ENCODE measurements around the gene PITPNM1. TPM values are rescaled to one million over a fixed set of nuclear protein-coding genes. Genes with fewer than 3 reads are reported as not detected.

Gene PITPNM1
- total RNA-seq, 1 donor from 2014 or later = 71.5 TPM

DNA sequence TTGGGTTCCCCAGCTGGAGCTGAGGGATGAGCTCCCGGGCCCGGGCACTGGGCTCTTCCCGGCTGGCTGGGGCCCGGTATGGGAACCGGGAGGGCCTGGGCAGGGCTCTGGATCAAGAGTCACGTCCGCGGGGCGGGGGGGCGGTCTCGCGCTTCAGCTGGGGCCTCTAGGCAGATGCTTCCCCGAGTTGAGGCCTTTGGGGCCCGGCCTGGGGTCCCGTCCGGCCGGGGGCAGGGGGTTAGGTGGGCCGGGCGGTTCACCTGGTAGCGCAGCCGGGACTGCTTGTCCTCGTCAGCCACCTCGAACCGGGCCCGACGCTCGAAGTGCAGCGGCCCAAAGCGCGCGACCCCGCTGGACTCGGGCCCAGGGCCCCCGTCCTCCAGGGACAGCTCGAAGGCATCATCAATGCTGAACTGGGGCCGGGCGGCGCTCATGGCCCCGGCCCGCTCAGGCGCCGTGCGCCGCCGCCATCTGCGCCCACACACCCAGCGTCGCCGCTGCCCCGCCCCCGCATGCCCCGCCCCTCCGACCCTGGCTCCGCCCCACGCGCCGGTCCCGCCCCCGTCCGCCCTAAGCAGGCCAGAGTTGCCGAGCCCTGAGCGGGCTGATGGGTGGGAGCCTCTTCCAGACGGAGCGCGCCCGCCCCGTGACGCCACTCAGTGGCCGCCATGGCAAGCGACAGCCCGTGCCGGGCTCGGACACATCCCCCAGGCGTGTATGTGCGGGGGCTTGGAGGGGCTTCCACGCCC is 36.2 kb downstream of the PITPNM1 start, which contains the start of gene TMEM134:
Gene TMEM134, minus strand, starts transcription at position 493 of the 749 bp plus-strand sequence. Its CDS starts 59 bp downstream, at position 434.
- H3K9ac ChIP-seq (ENCODE audit: low read length) = peak within 1 kb of the TSS; percentile 89
- peak within 1 kb of the TSS; percentile 57 for H3K27ac ChIP-seq (ENCODE audit: low read depth, low read length)
- Mint-ChIP-seq H3K27ac (ENCODE audit: unreplicated experiment) (peak within 1 kb of the TSS; percentile 77), H3K36me3 (ENCODE audit: low read depth, unreplicated experiment) (peaks cover 3% of the 10 kb centered on the region), H3K4me1 (ENCODE audit: low read depth, unreplicated experiment) (peaks cover 4% of the 10 kb centered on the region), H3K4me3 (ENCODE audit: unreplicated experiment) (peak within 1 kb of the TSS; percentile 89), H3K9me3 (ENCODE audit: unreplicated experiment) (no peaks in the 10 kb centered on the region), H3K27me3 (ENCODE audit: low read depth, unreplicated experiment) (no peaks in the 10 kb centered on the region)
- no peaks in the 10 kb centered on the region for H4K20me1 ChIP-seq (ENCODE audit: insufficient read depth, low read length)
- H3K4me1 ChIP-seq (ENCODE audit: insufficient read depth, low read length) = peaks cover 16% of the 10 kb centered on the region
- FAIRE-seq (no peak), DNase-seq (ENCODE audit: low read depth) (peak; percentile 77)
- H3K4me2 ChIP-seq (ENCODE audit: low read length) = peak within 1 kb of the TSS; percentile 89
- H3K36me3 ChIP-seq (ENCODE audit: insufficient read depth, low read length) = no peaks in the 10 kb centered on the region
- H3K4me3 ChIP-seq (ENCODE audit: insufficient read depth, low read depth, low read length) = peak within 1 kb of the TSS; percentile 72
- H3K79me2 ChIP-seq (ENCODE audit: insufficient read depth, low read length) = peaks cover 9% of the 10 kb centered on the region
- peak within 1 kb of the TSS; percentile 81 for H2AFZ ChIP-seq (ENCODE audit: low read depth, low read length)
- TF ChIP-seq EZH2 (IDR thresholded peaks at IDR 0.05; ENCODE audit: insufficient read depth, low read length) = no peak
- no peaks in the 10 kb centered on the region for H3K27me3 ChIP-seq (ENCODE audit: insufficient read depth, low read length)
- no peaks in the 10 kb centered on the region for H3K9me3 ChIP-seq (ENCODE audit: insufficient read depth, low read depth, low read length)

DNA sequence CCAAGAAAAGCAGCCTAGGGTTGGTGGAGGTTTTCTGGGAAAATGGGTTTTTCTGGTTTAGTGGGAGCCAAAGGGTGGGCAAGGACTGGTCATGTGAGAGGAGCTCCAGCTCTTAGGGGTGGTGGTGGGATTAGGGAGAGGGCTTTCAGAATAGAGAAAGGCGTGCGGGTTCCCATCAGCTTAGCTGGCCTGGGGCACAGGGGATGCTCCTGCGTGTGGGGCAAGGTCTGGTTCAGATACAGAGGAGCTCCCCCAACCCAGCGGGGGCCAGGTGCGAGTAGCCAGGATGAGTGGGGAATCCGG is 36.8 kb downstream of the PITPNM1 start:
- Mint-ChIP-seq H3K27ac (ENCODE audit: unreplicated experiment) (peak overlapping the region; percentile 69), H3K4me1 (ENCODE audit: low read depth, unreplicated experiment) (peaks cover 4% of the 10 kb centered on the region), H3K36me3 (ENCODE audit: low read depth, unreplicated experiment) (peaks cover 5% of the 10 kb centered on the region), H3K4me3 (ENCODE audit: unreplicated experiment) (peak overlapping the region; percentile 89), H3K27me3 (ENCODE audit: low read depth, unreplicated experiment) (no peaks in the 10 kb centered on the region), H3K9me3 (ENCODE audit: unreplicated experiment) (no peaks in the 10 kb centered on the region)
- Histone ChIP-seq H3K79me2 (ENCODE audit: insufficient read depth, low read length) (peaks cover 9% of the 10 kb centered on the region), H3K27ac (ENCODE audit: low read depth, low read length) (peak overlapping the region; percentile 50), H2AFZ (ENCODE audit: low read depth, low read length) (peak overlapping the region; percentile 78), H3K9ac (ENCODE audit: low read length) (peak overlapping the region; percentile 89), H3K4me1 (ENCODE audit: insufficient read depth, low read length) (peaks cover 16% of the 10 kb centered on the region), H3K9me3 (ENCODE audit: insufficient read depth, low read depth, low read length) (no peaks in the 10 kb centered on the region), H4K20me1 (ENCODE audit: insufficient read depth, low read length) (no peaks in the 10 kb centered on the region), H3K36me3 (ENCODE audit: insufficient read depth, low read length) (no peaks in the 10 kb centered on the region), H3K27me3 (ENCODE audit: insufficient read depth, low read length) (no peaks in the 10 kb centered on the region), H3K4me2 (ENCODE audit: low read length) (peak overlapping the region; percentile 89), H3K4me3 (ENCODE audit: insufficient read depth, low read depth, low read length) (peak overlapping the region; percentile 72)
- DNase-seq (ENCODE audit: low read depth) = no peak
- no peak for FAIRE-seq
- TF ChIP-seq EZH2 (IDR thresholded peaks at IDR 0.05; ENCODE audit: insufficient read depth, low read length) = no peak
- TF ChIP-seq, protein P1, sequence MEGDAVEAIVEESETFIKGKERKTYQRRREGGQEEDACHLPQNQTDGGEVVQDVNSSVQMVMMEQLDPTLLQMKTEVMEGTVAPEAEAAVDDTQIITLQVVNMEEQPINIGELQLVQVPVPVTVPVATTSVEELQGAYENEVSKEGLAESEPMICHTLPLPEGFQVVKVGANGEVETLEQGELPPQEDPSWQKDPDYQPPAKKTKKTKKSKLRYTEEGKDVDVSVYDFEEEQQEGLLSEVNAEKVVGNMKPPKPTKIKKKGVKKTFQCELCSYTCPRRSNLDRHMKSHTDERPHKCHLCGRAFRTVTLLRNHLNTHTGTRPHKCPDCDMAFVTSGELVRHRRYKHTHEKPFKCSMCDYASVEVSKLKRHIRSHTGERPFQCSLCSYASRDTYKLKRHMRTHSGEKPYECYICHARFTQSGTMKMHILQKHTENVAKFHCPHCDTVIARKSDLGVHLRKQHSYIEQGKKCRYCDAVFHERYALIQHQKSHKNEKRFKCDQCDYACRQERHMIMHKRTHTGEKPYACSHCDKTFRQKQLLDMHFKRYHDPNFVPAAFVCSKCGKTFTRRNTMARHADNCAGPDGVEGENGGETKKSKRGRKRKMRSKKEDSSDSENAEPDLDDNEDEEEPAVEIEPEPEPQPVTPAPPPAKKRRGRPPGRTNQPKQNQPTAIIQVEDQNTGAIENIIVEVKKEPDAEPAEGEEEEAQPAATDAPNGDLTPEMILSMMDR (IDR thresholded peaks at IDR 0.05; ENCODE audit: insufficient read depth, low read depth, low read length) = no peak

- Mint-ChIP-seq H3K27me3 (ENCODE audit: low read depth, unreplicated experiment) (no peaks in the 10 kb centered on the region), H3K4me3 (ENCODE audit: unreplicated experiment) (peak overlapping the region; percentile 89), H3K9me3 (ENCODE audit: unreplicated experiment) (no peaks in the 10 kb centered on the region), H3K27ac (ENCODE audit: unreplicated experiment) (peak overlapping the region; percentile 69), H3K36me3 (ENCODE audit: low read depth, unreplicated experiment) (peaks cover 5% of the 10 kb centered on the region), H3K4me1 (ENCODE audit: low read depth, unreplicated experiment) (peaks cover 4% of the 10 kb centered on the region)
- TF ChIP-seq, protein P1 (IDR thresholded peaks at IDR 0.05; ENCODE audit: insufficient read depth, low read depth, low read length) = no peak
- TF ChIP-seq EZH2 (IDR thresholded peaks at IDR 0.05; ENCODE audit: insufficient read depth, low read length) = no peak
- Histone ChIP-seq H3K9ac (ENCODE audit: low read length) (peak overlapping the region; percentile 89), H3K36me3 (ENCODE audit: insufficient read depth, low read length) (no peaks in the 10 kb centered on the region), H4K20me1 (ENCODE audit: insufficient read depth, low read length) (no peaks in the 10 kb centered on the region), H3K27me3 (ENCODE audit: insufficient read depth, low read length) (no peaks in the 10 kb centered on the region), H3K79me2 (ENCODE audit: insufficient read depth, low read length) (peaks cover 9% of the 10 kb centered on the region), H3K4me2 (ENCODE audit: low read length) (peak overlapping the region; percentile 89), H3K4me3 (ENCODE audit: insufficient read depth, low read depth, low read length) (peak overlapping the region; percentile 72), H2AFZ (ENCODE audit: low read depth, low read length) (no peak overlapping the region), H3K9me3 (ENCODE audit: insufficient read depth, low read depth, low read length) (no peaks in the 10 kb centered on the region), H3K4me1 (ENCODE audit: insufficient read depth, low read length) (peaks cover 16% of the 10 kb centered on the region), H3K27ac (ENCODE audit: low read depth, low read length) (no peak overlapping the region)
- peak; percentile 20 for DNase-seq (ENCODE audit: low read depth)
- no peak for FAIRE-seq
Measured at GRCh38 chr11:67468056-67468455, 37.1 kb downstream of the PITPNM1 start.

All from astrocyte (in vitro differentiated cells and primary cell).